Natural killer cell treated with Interleukin-12 subunit alpha and Interleukin-12 subunit beta and Interleukin-15 and Interleukin-18, amount 100 ng/mL, for 72 hours (primary cell): ENCODE results near the gene DCUN1D2. TPM values are rescaled to one million over a fixed set of nuclear protein-coding genes. Genes with fewer than 3 reads are reported as not detected.
A peak's percentile ranks its signal among the peaks of the same experiment; 100 is the strongest.

Experiments
- ATAC-seq, 2 donors: fragments of 150-1000 bp; cut with Tn5 transposase in 1 of 2; sonication (Bioruptor Pico), chemical (Tn5 transposase) in 1 of 2; 2 replicates each; pipeline ENCODE4 v1.10.0; 2021
- DNase-seq: peaks from one replicate; pipeline ENCODE4 v3.0.0; 2022; ENCODE audit warnings: low spot score
- H3K27ac Mint-ChIP-seq, 2 donors: 1 replicate in 1 of 2; 2 replicates in 1 of 2; pipeline ENCODE4 v1.8.0; 2022; ENCODE audit warnings: mixed read lengths in 2 of 2, mild to moderate bottlenecking in 1 of 2, moderate library complexity in 1 of 2
- H3K27me3 Mint-ChIP-seq, 2 donors: 1 replicate in 1 of 2; 2 replicates in 1 of 2; pipeline ENCODE4 v1.8.0; 2022; ENCODE audit warnings: mixed read lengths in 2 of 2
- H3K36me3 Mint-ChIP-seq: one replicate; pipeline ENCODE4 v1.8.0; 2022; ENCODE audit warnings: mixed read lengths
- H3K4me1 Mint-ChIP-seq, 2 donors: 1 replicate in 1 of 2; 2 replicates in 1 of 2; pipeline ENCODE4 v1.8.0; 2022; ENCODE audit warnings: low read depth in 2 of 2, mixed read lengths in 2 of 2, mild to moderate bottlenecking in 1 of 2
- H3K4me3 Mint-ChIP-seq: one replicate; pipeline ENCODE4 v1.8.0; 2022; ENCODE audit warnings: mixed read lengths
- H3K9me3 Mint-ChIP-seq: 2 replicates; pipeline ENCODE4 v1.8.0; 2022; ENCODE audit warnings: mixed read lengths
- total RNA-seq, 2 donors: library from RNA; stranded (reverse); gene quantifications; one replicate each; pipeline ENCODE4 v1.2.3, GENCODE V29; 2022

DCUN1D2 gene
- total RNA-seq = 10 to 100 TPM; 22.9 to 40.7 TPM

DNA sequence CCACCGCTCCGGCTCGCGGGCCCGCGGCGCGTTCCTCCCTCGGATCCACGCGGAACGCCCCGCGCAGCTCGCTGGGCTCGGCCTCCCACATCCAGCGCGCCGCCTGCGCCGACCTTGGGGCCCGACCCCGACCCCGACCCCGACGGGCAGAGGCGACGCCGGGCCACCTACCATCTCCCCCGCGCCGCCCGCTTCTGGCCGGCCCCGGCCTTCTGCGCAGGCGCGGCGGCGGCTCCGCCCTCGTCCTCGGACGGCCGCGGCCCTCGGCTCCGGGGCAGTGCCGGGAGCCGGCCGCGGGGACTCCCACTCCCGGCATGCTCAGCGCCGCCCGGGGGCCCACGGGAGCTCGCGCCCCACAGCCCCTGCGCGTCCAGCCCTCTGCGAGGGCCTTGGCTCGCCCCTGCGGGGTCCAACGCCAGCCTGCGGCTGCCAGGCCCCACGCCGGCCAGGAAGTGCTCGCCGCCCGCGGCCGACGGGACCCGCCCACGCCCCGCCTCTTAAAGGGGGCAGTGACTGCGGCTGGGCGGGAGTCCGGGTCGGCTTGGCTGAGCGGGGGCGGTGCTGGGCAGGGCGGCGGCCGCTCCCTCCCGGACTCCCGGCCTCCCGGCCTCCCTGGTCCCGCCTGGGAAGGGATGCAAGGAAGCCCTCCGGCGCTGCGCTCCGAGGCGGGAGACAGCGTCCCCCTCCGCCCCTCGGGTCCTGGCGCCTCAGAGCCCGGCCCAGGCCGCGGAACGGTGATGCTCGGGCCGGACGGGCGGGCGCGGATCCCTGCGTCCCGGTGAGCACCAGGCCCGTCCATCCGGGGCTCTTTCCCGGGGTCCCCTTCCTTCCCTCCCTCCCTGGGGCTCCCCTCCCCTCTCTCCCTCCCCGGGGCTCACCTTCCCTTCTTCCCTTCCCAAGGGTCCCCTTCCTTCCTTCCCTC lies at the start of gene DCUN1D2:
TSS of gene DCUN1D2 (minus strand) at position 216 of the 922 bp plus-strand sequence. CDS start at position 174, 42 bp downstream.
- H3K4me3 Mint-ChIP-seq = peak within 1 kb of the TSS; percentile 92
- H3K4me1 Mint-ChIP-seq = peaks cover 40 to 50% of the 10 kb centered on the region in 2 donors
- H3K9me3 Mint-ChIP-seq = no peaks in the 10 kb centered on the region
- ATAC-seq (peak; percentile 96 to 97), DNase-seq (peak; percentile 97)
- peak within 1 kb of the TSS; percentile 71 to 83 for H3K27ac Mint-ChIP-seq
- H3K27me3 Mint-ChIP-seq = no peaks in the 10 kb centered on the region
- peaks cover 5% of the 10 kb centered on the region for H3K36me3 Mint-ChIP-seq

DNA sequence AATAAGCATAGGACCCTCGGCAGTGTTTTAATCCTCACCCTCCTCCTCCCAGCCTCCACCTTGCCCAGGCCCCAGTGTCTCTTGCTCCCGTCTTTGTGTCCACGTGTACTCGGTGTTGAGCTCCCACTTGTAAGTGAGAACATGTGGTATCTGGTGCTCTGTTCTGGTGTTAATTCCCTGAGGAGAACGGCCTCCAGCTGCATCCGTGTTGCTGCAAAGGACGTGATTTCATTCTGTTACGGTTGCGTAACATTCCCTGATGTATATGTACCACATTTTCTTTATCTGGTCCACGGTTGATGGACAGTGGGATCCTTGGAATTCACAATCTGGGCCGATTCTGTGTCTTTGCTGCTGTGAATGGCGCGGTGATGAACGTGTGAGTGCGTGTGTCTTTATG lies 49.3 kb upstream of the DCUN1D2 start:
- no peak overlapping the region for H3K27ac Mint-ChIP-seq
- no peak for ATAC-seq
- no peak for DNase-seq
- H3K4me3 Mint-ChIP-seq = no peak overlapping the region
- H3K36me3 Mint-ChIP-seq = peaks cover 6% of the 10 kb centered on the region
- H3K27me3 Mint-ChIP-seq = no peaks in the 10 kb centered on the region
- H3K9me3 Mint-ChIP-seq = no peaks in the 10 kb centered on the region
- H3K4me1 Mint-ChIP-seq = peaks cover 4 to 6% of the 10 kb centered on the region in 2 donors

DNA sequence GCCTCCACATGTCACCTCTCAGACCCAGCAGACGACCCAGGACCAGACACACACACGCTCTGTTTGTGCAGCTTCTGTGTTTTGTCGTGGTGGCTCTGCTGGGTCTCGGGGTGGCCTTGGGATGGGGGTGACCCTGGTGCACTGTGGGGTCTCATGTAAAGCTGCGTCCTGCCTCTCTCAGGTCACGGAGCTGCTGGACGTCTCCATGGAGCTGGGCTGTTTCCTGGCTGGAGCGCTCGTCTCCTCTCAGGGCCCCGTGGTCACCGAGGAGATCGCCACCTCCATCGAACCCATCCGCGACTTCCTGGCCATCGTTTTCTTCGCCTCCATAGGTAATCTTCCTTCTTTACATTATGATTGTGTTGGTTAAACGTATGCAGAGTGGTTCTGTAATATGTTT lies 48.7 kb upstream of the DCUN1D2 start:
- no peak overlapping the region for H3K27ac Mint-ChIP-seq

DNA sequence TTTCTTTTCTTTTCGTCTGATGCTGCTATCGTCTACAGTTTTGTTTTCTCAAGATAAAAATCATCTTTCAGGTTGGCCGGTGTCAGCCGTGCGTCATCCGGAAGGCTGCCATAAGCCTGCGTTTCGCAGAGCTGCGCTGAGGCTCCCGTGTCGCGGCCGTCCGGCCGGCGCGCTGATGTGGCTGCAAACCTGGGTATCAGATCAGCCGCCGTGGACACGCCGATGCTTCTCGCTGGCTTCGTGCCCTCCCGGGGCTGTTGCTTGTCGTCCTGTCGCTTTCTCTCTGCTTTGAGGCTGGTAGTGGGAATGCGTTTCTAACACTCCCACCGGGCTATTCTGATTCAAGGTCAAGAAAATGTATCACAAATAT lies 48.2 kb upstream of the DCUN1D2 start:
- no peak for DNase-seq
- peaks cover 3 to 5% of the 10 kb centered on the region in 2 donors for H3K4me1 Mint-ChIP-seq
- H3K27ac Mint-ChIP-seq = no peak overlapping the region
- ATAC-seq = no peak
- H3K27me3 Mint-ChIP-seq = no peaks in the 10 kb centered on the region
- H3K4me3 Mint-ChIP-seq = no peak overlapping the region
- peaks cover 6% of the 10 kb centered on the region for H3K36me3 Mint-ChIP-seq
- no peaks in the 10 kb centered on the region for H3K9me3 Mint-ChIP-seq

More for the DNA sequence above, 48.7 kb upstream of the DCUN1D2 start:
- no peak for ATAC-seq
- DNase-seq = no peak
- no peaks in the 10 kb centered on the region for H3K9me3 Mint-ChIP-seq
- no peaks in the 10 kb centered on the region for H3K27me3 Mint-ChIP-seq
- H3K4me1 Mint-ChIP-seq = peaks cover 4 to 6% of the 10 kb centered on the region in 2 donors
- peaks cover 6% of the 10 kb centered on the region for H3K36me3 Mint-ChIP-seq
- no peak overlapping the region for H3K4me3 Mint-ChIP-seq

DNA sequence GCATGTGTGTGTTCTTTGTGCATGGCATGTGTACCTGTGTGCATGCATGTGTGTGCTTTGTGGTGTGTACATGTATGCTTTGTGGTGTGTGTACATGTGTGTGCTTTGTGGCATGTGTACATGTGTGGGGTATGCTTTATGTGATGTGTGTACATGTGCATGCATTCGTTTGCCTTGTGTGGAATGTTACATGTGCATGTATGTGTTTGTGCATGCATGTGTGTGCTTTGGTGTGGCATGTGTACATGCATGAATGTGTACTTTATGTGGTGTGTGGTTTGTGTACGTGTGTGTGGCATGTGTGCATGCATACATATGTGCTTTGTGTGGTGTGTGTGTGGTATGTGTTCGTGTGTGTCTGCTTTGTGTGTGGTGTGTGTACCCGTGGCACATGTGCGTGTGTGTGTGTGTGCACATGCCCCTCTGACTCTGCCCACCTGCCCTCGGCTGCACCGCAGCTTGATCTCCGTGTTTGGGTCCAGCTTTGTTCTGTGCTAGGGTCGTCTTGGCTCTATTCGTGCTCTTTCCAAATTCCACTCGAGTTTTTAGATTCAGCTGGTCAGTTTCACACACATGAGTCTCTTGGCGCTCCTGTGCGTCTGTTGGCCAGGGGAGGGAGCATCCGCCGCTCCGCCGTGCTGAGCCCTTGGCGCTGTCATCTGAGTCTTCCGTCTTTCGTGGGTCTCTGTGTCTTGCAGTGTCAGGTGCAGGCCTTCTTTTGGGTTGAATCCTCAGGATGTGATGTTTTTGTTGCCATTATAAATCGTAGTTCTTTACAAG lies 47.6 kb upstream of the DCUN1D2 start:
- ATAC-seq = no peak
- peaks cover 6% of the 10 kb centered on the region for H3K36me3 Mint-ChIP-seq
- no peak overlapping the region for H3K4me3 Mint-ChIP-seq
- H3K9me3 Mint-ChIP-seq = no peaks in the 10 kb centered on the region
- DNase-seq = no peak
- H3K4me1 Mint-ChIP-seq = peaks cover 0 to 2% of the 10 kb centered on the region in 2 donors
- no peak overlapping the region for H3K27ac Mint-ChIP-seq
- H3K27me3 Mint-ChIP-seq = no peaks in the 10 kb centered on the region

DNA sequence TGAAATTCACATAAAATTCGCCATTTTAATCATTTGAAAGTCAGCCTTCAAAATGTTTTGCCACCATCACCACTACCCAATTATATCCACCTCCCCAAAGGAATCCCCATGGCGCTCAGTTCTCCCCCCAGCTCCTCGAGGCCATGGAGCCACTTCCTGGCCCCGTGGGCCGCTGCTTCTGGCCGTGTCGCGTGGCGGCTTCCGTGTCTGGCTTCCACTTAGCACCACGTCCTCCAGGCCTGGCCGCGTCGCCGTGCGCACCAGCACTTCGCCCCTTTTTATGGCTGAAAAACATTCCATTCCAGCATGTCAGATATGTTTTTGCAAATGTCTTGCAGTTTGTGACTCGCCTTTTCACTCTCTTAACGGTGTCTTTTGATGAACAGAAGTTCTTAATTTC lies 46.7 kb upstream of the DCUN1D2 start:
- Mint-ChIP-seq H3K9me3 (no peaks in the 10 kb centered on the region), H3K27me3 (no peaks in the 10 kb centered on the region), H3K36me3 (peaks cover 6% of the 10 kb centered on the region), H3K4me3 (no peak overlapping the region), H3K27ac (no peak overlapping the region), H3K4me1 (peaks cover 0 to 2% of the 10 kb centered on the region in 2 donors)
- DNase-seq (no peak), ATAC-seq (no peak)

DNA sequence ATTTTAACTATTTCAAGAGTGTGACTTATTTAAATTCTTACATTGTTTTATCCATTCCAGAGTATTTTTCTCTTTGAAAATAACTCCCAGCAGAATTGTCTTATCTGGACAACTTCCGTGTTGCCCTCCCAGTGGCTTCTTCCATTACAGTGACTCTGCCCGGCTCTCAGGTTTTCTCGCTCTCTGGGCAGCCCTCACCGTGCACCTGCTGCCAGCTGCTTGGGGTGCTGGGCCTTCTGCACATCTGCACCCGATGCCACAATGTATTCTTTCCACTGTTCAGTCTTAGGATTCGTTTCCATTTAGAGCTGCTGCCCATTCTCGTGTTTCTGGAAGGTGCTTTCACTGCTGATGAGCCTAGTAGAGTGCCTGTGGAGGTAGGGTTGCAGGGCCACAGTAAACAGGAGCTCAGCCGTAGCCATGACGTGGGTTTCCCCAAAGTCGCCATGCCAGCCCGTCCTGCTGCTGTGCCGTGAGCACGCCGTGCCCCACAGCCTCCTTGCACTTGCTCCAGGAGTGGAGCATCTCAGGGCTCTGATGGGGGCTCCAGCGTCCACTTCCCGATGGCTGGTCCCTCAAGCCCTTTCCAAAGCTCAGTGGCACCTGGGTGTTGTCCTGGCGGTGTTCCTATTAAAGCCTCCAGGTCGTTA lies 46.1 kb upstream of the DCUN1D2 start:
- H3K4me1 Mint-ChIP-seq = peaks cover 0 to 2% of the 10 kb centered on the region in 2 donors

DNA sequence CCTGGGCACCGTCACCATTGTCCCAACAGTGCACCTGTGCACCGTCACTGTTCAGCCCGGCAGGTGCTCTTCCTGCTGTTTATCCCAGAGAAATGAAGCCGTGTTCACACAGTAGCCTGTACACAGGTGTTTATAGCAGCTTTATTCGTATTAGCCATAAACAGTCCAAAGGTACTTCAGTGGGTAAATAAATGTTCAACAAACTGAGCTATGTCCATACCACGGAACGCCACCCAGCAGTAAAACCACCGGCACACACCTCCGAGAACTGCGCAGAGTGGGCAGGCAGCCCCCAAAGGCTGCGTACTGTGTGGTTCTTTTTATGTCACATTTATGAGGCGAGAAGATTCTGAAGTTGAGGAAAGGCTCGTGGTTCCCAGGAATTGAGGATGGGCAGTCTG lies 44.9 kb upstream of the DCUN1D2 start:
- ATAC-seq (no peak), DNase-seq (no peak)
- Mint-ChIP-seq H3K27ac (no peak overlapping the region), H3K4me3 (no peak overlapping the region), H3K4me1 (peaks cover 0 to 2% of the 10 kb centered on the region in 2 donors), H3K9me3 (no peaks in the 10 kb centered on the region), H3K27me3 (no peaks in the 10 kb centered on the region), H3K36me3 (peaks cover 6% of the 10 kb centered on the region)

More for the DNA sequence above, 46.1 kb upstream of the DCUN1D2 start:
- peaks cover 6% of the 10 kb centered on the region for H3K36me3 Mint-ChIP-seq
- H3K27me3 Mint-ChIP-seq = no peaks in the 10 kb centered on the region
- H3K27ac Mint-ChIP-seq = no peak overlapping the region
- DNase-seq (no peak), ATAC-seq (no peak)
- H3K9me3 Mint-ChIP-seq = no peaks in the 10 kb centered on the region
- no peak overlapping the region for H3K4me3 Mint-ChIP-seq

DNA sequence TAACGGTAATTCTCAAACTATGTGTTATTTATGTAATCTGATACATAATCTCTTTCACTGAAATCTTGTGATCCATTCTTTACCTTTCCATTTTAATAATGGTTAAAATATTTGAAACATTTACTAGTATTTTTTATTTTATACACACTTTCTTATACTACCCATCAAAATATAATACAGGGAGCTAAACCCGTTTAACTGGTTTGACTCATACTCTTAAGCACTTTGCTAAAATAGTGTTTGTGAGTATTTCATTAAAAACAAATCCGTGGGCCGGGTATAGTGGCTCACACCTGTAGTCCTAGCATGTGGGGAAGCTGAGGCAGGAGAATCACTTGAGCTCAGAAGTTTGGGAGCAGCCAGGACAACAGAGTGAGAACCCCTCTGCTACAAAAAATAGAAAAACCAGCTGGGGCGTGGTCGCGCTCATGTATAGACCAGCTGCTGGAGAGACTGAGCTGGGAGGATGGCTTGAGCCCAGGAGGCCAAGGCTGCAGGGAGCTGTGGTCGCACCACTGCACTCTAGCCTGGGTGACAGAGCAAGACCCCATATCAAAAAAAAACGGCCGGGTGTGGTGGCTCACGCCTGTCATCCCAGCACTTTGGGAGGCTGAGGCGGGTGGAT lies 43.8 kb upstream of the DCUN1D2 start:
- DNase-seq (no peak), ATAC-seq (no peak)
- Mint-ChIP-seq H3K27ac (no peak overlapping the region), H3K4me3 (no peak overlapping the region), H3K9me3 (no peaks in the 10 kb centered on the region), H3K36me3 (no peaks in the 10 kb centered on the region), H3K27me3 (no peaks in the 10 kb centered on the region), H3K4me1 (peaks cover 0 to 2% of the 10 kb centered on the region in 2 donors)

DNA sequence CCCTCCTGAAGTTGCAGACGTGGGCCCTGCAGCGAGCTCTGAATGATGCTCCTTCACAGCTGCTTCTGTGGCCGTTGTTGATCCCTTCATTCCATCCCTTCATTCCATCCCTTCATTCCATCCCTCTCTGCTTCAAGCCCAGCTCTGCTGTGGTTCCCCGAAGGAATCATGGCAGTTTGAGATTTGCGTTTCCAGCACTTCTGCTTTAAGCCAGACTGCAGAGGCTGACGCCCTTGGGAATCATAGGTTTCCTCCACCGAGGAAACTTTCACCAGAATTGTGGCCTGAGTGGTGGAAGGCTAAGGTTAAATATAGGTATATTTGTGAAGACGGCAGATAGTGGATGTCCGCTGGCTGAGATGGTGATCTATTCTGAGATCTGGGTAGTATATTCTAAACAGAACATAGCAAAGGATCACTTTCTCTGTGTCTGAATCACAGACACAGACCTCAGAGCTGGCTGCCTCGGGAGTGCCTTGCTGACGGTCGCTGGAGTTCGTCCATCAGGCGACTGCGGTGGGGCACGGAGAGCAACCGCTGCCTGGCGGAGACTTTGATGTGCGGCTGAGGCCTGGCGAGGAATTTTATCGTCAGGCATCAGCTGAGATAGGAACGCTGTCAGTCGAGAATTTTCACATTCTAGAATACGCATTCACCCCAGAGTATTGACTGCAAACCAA lies 42.8 kb upstream of the DCUN1D2 start:
- DNase-seq (no peak), ATAC-seq (no peak)
- no peaks in the 10 kb centered on the region for H3K9me3 Mint-ChIP-seq
- H3K4me1 Mint-ChIP-seq = peaks cover 0 to 2% of the 10 kb centered on the region in 2 donors
- no peaks in the 10 kb centered on the region for H3K27me3 Mint-ChIP-seq
- no peak overlapping the region for H3K27ac Mint-ChIP-seq
- H3K4me3 Mint-ChIP-seq = no peak overlapping the region
- no peaks in the 10 kb centered on the region for H3K36me3 Mint-ChIP-seq

DNA sequence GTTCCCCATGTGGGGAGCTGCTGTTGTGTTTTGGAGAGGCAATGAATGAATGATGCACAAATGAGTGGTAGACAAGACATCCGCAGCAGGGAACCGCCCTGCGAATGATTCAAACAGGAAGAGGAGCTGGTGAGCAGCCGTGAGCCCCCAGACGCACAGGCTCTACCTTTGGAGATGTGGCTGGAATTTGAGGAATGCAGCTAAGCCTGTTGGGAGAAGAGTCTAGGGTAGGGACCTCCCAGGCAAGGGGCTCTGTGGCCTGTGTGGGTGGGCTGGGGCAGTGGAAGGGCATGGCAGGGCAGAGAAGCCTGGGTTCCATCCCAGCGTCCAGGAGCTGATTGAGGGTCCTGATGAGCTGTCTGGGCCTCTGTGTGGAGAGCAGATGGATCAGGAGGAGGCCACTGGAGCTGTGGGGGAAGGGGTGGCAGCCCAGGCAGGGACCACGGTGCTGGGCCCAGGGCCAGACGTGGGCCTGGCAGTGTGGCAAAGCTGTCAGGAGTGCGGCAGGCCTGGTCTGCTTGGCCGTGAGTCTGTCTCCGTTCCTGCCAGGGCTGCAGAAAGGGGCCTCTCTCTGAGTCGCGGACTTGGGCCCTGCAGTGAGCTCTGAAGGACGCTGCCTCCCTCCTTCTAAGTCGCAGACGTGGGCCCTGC lies 41.8 kb upstream of the DCUN1D2 start:
- peaks cover 5% of the 10 kb centered on the region for H3K36me3 Mint-ChIP-seq
- H3K27ac Mint-ChIP-seq = no peak overlapping the region
- H3K4me3 Mint-ChIP-seq = no peak overlapping the region
- no peaks in the 10 kb centered on the region for H3K27me3 Mint-ChIP-seq
- ATAC-seq (no peak), DNase-seq (no peak)
- H3K4me1 Mint-ChIP-seq = peaks cover 5% of the 10 kb centered on the region in 2 donors
- H3K9me3 Mint-ChIP-seq = no peaks in the 10 kb centered on the region

DNA sequence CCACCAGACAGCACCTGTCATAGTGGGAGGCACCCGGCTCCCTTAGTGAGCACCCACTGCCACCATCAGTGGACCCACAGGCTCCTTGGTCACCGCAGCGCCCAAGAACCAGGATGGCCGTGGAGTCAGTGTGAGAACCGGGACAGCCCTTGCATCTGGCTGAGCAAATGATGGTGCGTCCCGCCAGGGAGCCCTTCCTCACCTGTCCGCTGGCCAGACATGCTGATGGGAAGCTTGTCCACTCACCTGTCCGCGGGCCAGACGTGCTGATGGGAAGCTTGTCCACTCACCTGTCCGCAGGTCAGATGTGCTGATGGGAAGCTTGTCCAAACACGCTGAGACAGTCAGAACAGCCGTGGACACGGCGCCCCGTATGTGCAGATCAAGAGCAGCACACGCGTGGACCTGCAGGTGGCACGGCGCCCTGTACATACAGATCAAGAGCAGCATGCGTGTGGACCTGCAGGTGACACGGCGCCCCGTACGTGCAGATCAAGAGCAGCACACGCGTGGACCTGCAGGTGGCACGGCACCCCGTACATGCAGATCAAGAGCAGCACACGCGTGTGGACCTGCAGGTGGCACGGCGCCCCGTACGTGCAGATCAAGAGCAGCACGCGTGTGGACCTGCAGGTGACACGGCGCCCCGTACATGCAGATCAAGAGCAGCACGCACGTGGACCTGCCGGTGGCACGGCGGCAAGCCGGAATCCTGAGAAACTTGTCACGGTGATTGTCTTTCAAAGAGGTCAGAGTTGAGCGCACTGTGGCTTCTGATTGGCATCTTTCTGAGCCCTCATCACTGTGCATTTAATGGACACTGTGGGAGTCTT lies 40.7 kb upstream of the DCUN1D2 start:
- H3K4me3 Mint-ChIP-seq = no peak overlapping the region
- H3K4me1 Mint-ChIP-seq = peaks cover 5 to 7% of the 10 kb centered on the region in 2 donors
- H3K27me3 Mint-ChIP-seq = no peaks in the 10 kb centered on the region
- H3K9me3 Mint-ChIP-seq = no peaks in the 10 kb centered on the region
- DNase-seq (no peak), ATAC-seq (no peak)
- H3K36me3 Mint-ChIP-seq = peaks cover 5% of the 10 kb centered on the region
- H3K27ac Mint-ChIP-seq = no peak overlapping the region
